ENCODE results near the gene SLC13A2. TPM values are rescaled to one million over a fixed set of nuclear protein-coding genes. Genes with fewer than 3 reads are reported as not detected.

Gene SLC13A2
- total RNA-seq, 1 donor from 2014 or later, result not detected

GRCh38 chr17:28477928-28478327, 4.5 kb downstream of the SLC13A2 start:
- Mint-ChIP-seq H3K27ac (no peak overlapping the region), H3K4me3 (peak overlapping the region; percentile 56), H3K9me3 (no peaks in the 10 kb centered on the region), H3K36me3 (no peaks in the 10 kb centered on the region), H3K4me1 (no peaks in the 10 kb centered on the region), H3K27me3 (ENCODE audit: insufficient read depth, low read depth) (peaks cover 6% of the 10 kb centered on the region)
- H4K20me1 ChIP-seq (ENCODE audit: low read depth), result no peaks in the 10 kb centered on the region
- no peaks in the 10 kb centered on the region for H3K4me1 ChIP-seq
- no peaks in the 10 kb centered on the region for H3K79me2 ChIP-seq (ENCODE audit: low read depth)
- no peak overlapping the region for H3K27ac ChIP-seq
- no peak for DNase-seq (ENCODE audit: low spot score)
- H3K9ac ChIP-seq, result no peak overlapping the region
- no peak overlapping the region for H3K4me2 ChIP-seq
- H2AFZ ChIP-seq (replicated peaks), result no peak overlapping the region
- no peaks in the 10 kb centered on the region for H3K36me3 ChIP-seq
- no peak for TF ChIP-seq EZH2phosphoT487 (IDR thresholded peaks at IDR 0.05)
- TF ChIP-seq EZH2 (IDR thresholded peaks at IDR 0.05), result no peak
- TF ChIP-seq CTCF (IDR thresholded peaks at IDR 0.05), result no peak
- no peaks in the 10 kb centered on the region for H3K9me3 ChIP-seq (ENCODE audit: low read depth)
- no peaks in the 10 kb centered on the region for H3F3A ChIP-seq (ENCODE audit: low read depth)
- no peak overlapping the region for H3K4me3 ChIP-seq
- no peaks in the 10 kb centered on the region for H3K27me3 ChIP-seq

GRCh38 chr17:28478712-28479615, 5.5 kb downstream of the SLC13A2 start:
- H3K9ac ChIP-seq, result no peak overlapping the region
- no peaks in the 10 kb centered on the region for H3K36me3 Mint-ChIP-seq
- H3K27ac Mint-ChIP-seq, result no peak overlapping the region
- no peaks in the 10 kb centered on the region for H3K9me3 Mint-ChIP-seq
- no peak overlapping the region for H3K4me2 ChIP-seq
- H3K4me1 ChIP-seq, result no peaks in the 10 kb centered on the region
- H3K27me3 Mint-ChIP-seq (ENCODE audit: insufficient read depth, low read depth), result peaks cover 6% of the 10 kb centered on the region
- H3F3A ChIP-seq (ENCODE audit: low read depth), result no peaks in the 10 kb centered on the region
- no peak overlapping the region for H2AFZ ChIP-seq (replicated peaks)
- H3K4me1 Mint-ChIP-seq, result no peaks in the 10 kb centered on the region
- no peaks in the 10 kb centered on the region for H3K27me3 ChIP-seq
- no peak for TF ChIP-seq CTCF (IDR thresholded peaks at IDR 0.05)
- no peak overlapping the region for H3K27ac ChIP-seq
- no peak for DNase-seq (ENCODE audit: low spot score)
- H3K4me3 Mint-ChIP-seq, result no peak overlapping the region
- H4K20me1 ChIP-seq (ENCODE audit: low read depth), result no peaks in the 10 kb centered on the region
- H3K36me3 ChIP-seq, result no peaks in the 10 kb centered on the region
- no peaks in the 10 kb centered on the region for H3K9me3 ChIP-seq (ENCODE audit: low read depth)
- no peaks in the 10 kb centered on the region for H3K79me2 ChIP-seq (ENCODE audit: low read depth)
- no peak overlapping the region for H3K4me3 ChIP-seq

- no peak for DNase-seq (ENCODE audit: low spot score)
- no peaks in the 10 kb centered on the region for H3K36me3 Mint-ChIP-seq
- Histone ChIP-seq H3K4me2 (no peak overlapping the region), H3K9me3 (ENCODE audit: low read depth) (no peaks in the 10 kb centered on the region), H2AFZ (replicated peaks) (no peak overlapping the region), H3K9ac (no peak overlapping the region), H3F3A (ENCODE audit: low read depth) (no peaks in the 10 kb centered on the region), H3K27me3 (no peaks in the 10 kb centered on the region), H4K20me1 (ENCODE audit: low read depth) (no peaks in the 10 kb centered on the region), H3K36me3 (no peaks in the 10 kb centered on the region), H3K4me3 (no peak overlapping the region), H3K4me1 (no peaks in the 10 kb centered on the region), H3K27ac (no peak overlapping the region), H3K79me2 (ENCODE audit: low read depth) (no peaks in the 10 kb centered on the region)
- no peaks in the 10 kb centered on the region for H3K4me1 Mint-ChIP-seq
- no peak overlapping the region for H3K27ac Mint-ChIP-seq
- no peak for TF ChIP-seq CTCF (IDR thresholded peaks at IDR 0.05)
- TF ChIP-seq EZH2phosphoT487 (IDR thresholded peaks at IDR 0.05), result no peak
- TF ChIP-seq EZH2 (IDR thresholded peaks at IDR 0.05), result no peak
- no peaks in the 10 kb centered on the region for H3K9me3 Mint-ChIP-seq
- peaks cover 6% of the 10 kb centered on the region for H3K27me3 Mint-ChIP-seq (ENCODE audit: insufficient read depth, low read depth)
- H3K4me3 Mint-ChIP-seq, result no peak overlapping the region
These were observed 6.8 kb downstream of the SLC13A2 start for GRCh38 chr17:28480278-28480677.

Data from neural progenitor cell (in vitro differentiated cells).